Ovary (tissue), 3 donors: ENCODE measurements around the gene EBF3.

Source experiments
- EP300 ChIP-seq: sonication (generic); formaldehyde crosslinking; IDR thresholded peaks from one replicate; pipeline ENCODE4 v1.6.1; 2017; ENCODE audit warnings: antibody characterized with exemption
- POLR2A ChIP-seq: fragments of 450-650 bp; IDR thresholded peaks from one replicate; pipeline ENCODE4 v1.6.1; 2017; ENCODE audit warnings: antibody characterized with exemption, mild to moderate bottlenecking, moderate library complexity
- TF ChIP-seq, protein P1 (sequence below), 3 donors: fragments of 450-650 bp in 2 of 3; fragments of 200-600 bp in 1 of 3; IDR thresholded peaks; one replicate each; pipeline versions ENCODE4 v1.5.1 to v1.8.0; 2016 to 2022; ENCODE audit warnings: antibody characterized with exemption in 3 of 3, mild to moderate bottlenecking in 1 of 3
- donor health status: DM: no; HTN: no; CAD: no.

- TF ChIP-seq POLR2A (no peak), EP300 (no peak)
- TF ChIP-seq, protein P1, sequence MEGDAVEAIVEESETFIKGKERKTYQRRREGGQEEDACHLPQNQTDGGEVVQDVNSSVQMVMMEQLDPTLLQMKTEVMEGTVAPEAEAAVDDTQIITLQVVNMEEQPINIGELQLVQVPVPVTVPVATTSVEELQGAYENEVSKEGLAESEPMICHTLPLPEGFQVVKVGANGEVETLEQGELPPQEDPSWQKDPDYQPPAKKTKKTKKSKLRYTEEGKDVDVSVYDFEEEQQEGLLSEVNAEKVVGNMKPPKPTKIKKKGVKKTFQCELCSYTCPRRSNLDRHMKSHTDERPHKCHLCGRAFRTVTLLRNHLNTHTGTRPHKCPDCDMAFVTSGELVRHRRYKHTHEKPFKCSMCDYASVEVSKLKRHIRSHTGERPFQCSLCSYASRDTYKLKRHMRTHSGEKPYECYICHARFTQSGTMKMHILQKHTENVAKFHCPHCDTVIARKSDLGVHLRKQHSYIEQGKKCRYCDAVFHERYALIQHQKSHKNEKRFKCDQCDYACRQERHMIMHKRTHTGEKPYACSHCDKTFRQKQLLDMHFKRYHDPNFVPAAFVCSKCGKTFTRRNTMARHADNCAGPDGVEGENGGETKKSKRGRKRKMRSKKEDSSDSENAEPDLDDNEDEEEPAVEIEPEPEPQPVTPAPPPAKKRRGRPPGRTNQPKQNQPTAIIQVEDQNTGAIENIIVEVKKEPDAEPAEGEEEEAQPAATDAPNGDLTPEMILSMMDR (IDR thresholded peaks at IDR 0.05), result no peak
Measured at GRCh38 chr10:129954492-129955315, 9.4 kb downstream of the EBF3 start.
